ENCODE measurements around the gene PTDSS2. TPM values are rescaled to one million over a fixed set of nuclear protein-coding genes. Genes with fewer than 3 reads are reported as not detected.

PTDSS2 gene
- total and polyA plus RNA-seq, 10 of the 15 experiments (the other 5 are each of a cell fraction or from before 2014, with no cell fraction given), result 0.39 to 21.1 (median 10.8) TPM

- POLR2A ChIA-PET, result no interaction called here
- TF ChIP-seq TARDBP (IDR thresholded peaks at IDR 0.05; ENCODE audit: borderline replicate concordance), result 0 out of 2 replicates have a peak, but pooled peaks have one; percentile 41
- TF ChIP-seq, protein P1, sequence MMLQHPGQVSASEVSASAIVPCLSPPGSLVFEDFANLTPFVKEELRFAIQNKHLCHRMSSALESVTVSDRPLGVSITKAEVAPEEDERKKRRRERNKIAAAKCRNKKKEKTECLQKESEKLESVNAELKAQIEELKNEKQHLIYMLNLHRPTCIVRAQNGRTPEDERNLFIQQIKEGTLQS (IDR thresholded peaks at IDR 0.05; ENCODE audit: borderline replicate concordance, extremely low read depth, low read depth, low read length), result no peak
- TF ChIP-seq TCF3 (IDR thresholded peaks at IDR 0.05; ENCODE audit: borderline replicate concordance, insufficient read depth, low read depth, low read length), result peak; percentile 43; the same call in 1 of the 2 replicates
- peak; percentile 64; the same call in 1 of the 2 replicates for TF ChIP-seq POLR2A (IDR thresholded peaks at IDR 0.05; ENCODE audit: low read depth, low read length)
- SMC1A ChIA-PET (ENCODE audit: uncharacterized antibody, unreplicated experiment), result no interaction called here
- WGBS (ENCODE audit: insufficient coverage, insufficient replicate concordance, low lambda C conversion rate, missing lambda C conversion rate), result 96% methylated on average over 31 of the region's 31 CpGs
- H2AFZ ChIP-seq (ENCODE audit: control insufficient read depth, low read depth, low read length), result no peak overlapping the region
- RAD21 ChIA-PET (ENCODE audit: unreplicated experiment), result no interaction called here
- no peak overlapping the region for H3K4me3 ChIP-seq
- H3K27ac ChIP-seq (ENCODE audit: control insufficient read depth, insufficient read depth), result no peak overlapping the region
- H3K9me3 ChIP-seq (replicated peaks; ENCODE audit: control insufficient read depth, insufficient read depth, low read length), result no peaks in the 10 kb centered on the region; the same call in 2 of the 3 replicates
- H4K20me1 ChIP-seq (ENCODE audit: control insufficient read depth, insufficient read depth), result no peaks in the 10 kb centered on the region
- ATAC-seq (no peak), DNase-seq (ENCODE audit: low read depth, low spot score) (no peak), FAIRE-seq (no peak)
- H3K4me2 ChIP-seq (ENCODE audit: control insufficient read depth, insufficient read depth), result no peak overlapping the region
- BruUV-seq (replicated peaks), result no TSS peak
- CTCF ChIA-PET, result no interaction called here
- in situ Hi-C loops (cut with MboI) (no loop called here), intact Hi-C loops (cut with micrococcal nuclease; ENCODE audit: unreplicated experiment) (no loop called here)
- no peaks in the 10 kb centered on the region for H3K27me3 ChIP-seq (replicated peaks in 1 of 2; ENCODE audit: control insufficient read depth in 2 of 2, insufficient read depth in 2 of 2, low read length in 1 of 2)
- peaks cover 25 to 53% of the 10 kb centered on the region in 2 experiments for H3K36me3 ChIP-seq (ENCODE audit: control insufficient read depth in 2 of 2, insufficient read depth in 2 of 2, low read length in 1 of 2)
- H3K4me1 ChIP-seq (ENCODE audit: control insufficient read depth, insufficient read depth, low read length), result peaks cover 7% of the 10 kb centered on the region
- H3K79me2 ChIP-seq (ENCODE audit: control insufficient read depth, insufficient read depth, low read length), result peaks cover 1% of the 10 kb centered on the region; the same call in 1 of the 2 replicates
- no peak overlapping the region for H3K9ac ChIP-seq (ENCODE audit: control insufficient read depth, insufficient read depth, low read length)
These were observed 47.7 kb downstream of the PTDSS2 start for GRCh38 chr11:497565-498296.

Data from GM12878 (cell line).